ENCODE results near the gene NTM. TPM values are rescaled to one million over a fixed set of nuclear protein-coding genes. Genes with fewer than 3 reads are reported as not detected.

The NTM gene
- total and polyA plus RNA-seq, 2 of the 8 experiments (the other 6 are each of a cell fraction or from before 2014, with no cell fraction given), result 13.4 to 20.0 TPM

DNA sequence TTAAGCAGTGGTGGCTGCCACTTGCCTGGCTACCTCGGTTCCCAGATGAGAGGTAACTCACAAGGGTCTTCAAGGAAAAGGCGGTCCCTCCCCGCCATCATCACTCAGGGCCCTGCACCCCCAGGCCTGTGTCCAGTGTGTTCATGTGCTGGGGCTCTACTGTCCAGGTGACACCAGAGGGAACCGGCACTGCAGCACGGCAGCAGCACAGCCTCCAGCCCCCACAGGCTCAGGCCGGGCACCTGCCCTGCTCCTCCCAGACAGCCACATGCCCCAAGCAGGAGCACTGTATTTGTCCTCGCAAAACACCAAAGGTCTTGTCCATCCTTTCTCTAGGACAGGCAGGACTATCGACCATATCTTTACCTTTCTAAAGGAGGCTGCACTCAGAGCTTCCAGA, 982.1 kb downstream of the NTM start:
- Histone ChIP-seq H2BK20ac (ENCODE audit: low read length) (no peak overlapping the region), H2AK5ac (ENCODE audit: low read depth, low read length) (no peak overlapping the region), H3K23me2 (ENCODE audit: low read depth, low read length) (no peaks in the 10 kb centered on the region), H4K91ac (replicated peaks; ENCODE audit: insufficient read length, low read length) (no peak overlapping the region), H3K4me3 (ENCODE audit: extremely low read depth in 1 of 4, insufficient read depth in 2 of 4, low read depth in 3 of 4, low read length in 4 of 4) (no peak overlapping the region), H2BK5ac (ENCODE audit: low read depth, low read length) (no peak overlapping the region), H3K4me2 (ENCODE audit: insufficient read depth in 1 of 2, low read depth in 2 of 2, low read length in 2 of 2) (no peak overlapping the region), H4K8ac (ENCODE audit: extremely low read depth, insufficient read depth, low read length) (no peak overlapping the region), H3K27ac (ENCODE audit: low read depth, low read length) (no peak overlapping the region), H3K23ac (ENCODE audit: insufficient read length) (no peak overlapping the region), H3K14ac (ENCODE audit: insufficient read length) (no peak overlapping the region), H2BK120ac (replicated peaks; ENCODE audit: low read depth, low read length) (no peak overlapping the region), H2AFZ (ENCODE audit: low read length) (no peak overlapping the region), H3K36me3 (ENCODE audit: control insufficient read depth in 2 of 4, insufficient read depth in 4 of 4, low read length in 3 of 4) (no peaks in the 10 kb centered on the region), H2BK12ac (ENCODE audit: low read depth, low read length) (no peak overlapping the region), H3K27me3 (replicated peaks in 1 of 4; ENCODE audit: control insufficient read depth in 3 of 4, extremely low read depth in 1 of 4, insufficient read depth in 3 of 4, low read length in 3 of 4) (no peaks in the 10 kb centered on the region), H3K9me3 (ENCODE audit: insufficient read depth in 2 of 2, low read depth in 1 of 2, low read length in 1 of 2) (no peaks in the 10 kb centered on the region), H4K5ac (ENCODE audit: insufficient read length, low read depth, low read length) (no peak overlapping the region), H3K9ac (replicated peaks in 1 of 4; ENCODE audit: extremely low read depth in 1 of 4, low read depth in 3 of 4, low read length in 3 of 4) (no peak overlapping the region), H3K56ac (replicated peaks; ENCODE audit: insufficient read length, low read depth, low read length) (no peak overlapping the region), H2BK15ac (ENCODE audit: low read length) (no peak overlapping the region), H3K79me2 (ENCODE audit: control insufficient read depth in 1 of 2, insufficient read depth in 2 of 2, low read length in 2 of 2) (no peaks in the 10 kb centered on the region), H3K79me1 (ENCODE audit: low read depth, low read length) (no peaks in the 10 kb centered on the region), H4K20me1 (replicated peaks in 1 of 2; ENCODE audit: control insufficient read depth in 1 of 2, insufficient read depth in 2 of 2, low read length in 2 of 2) (no peaks in the 10 kb centered on the region), H3K4me1 (replicated peaks in 1 of 4; ENCODE audit: control insufficient read depth in 3 of 4, insufficient read depth in 4 of 4, low read length in 3 of 4) (peaks cover 0 to 2% (median under 1%) of the 10 kb centered on the region in 4 experiments; a peak in 4 of 7 replicates), H3K4ac (replicated peaks; ENCODE audit: insufficient read length, low read depth, low read length) (no peak overlapping the region), H3K18ac (ENCODE audit: extremely low read depth, low read length) (no peak overlapping the region)
- CTCF ChIA-PET (ENCODE audit: partially characterized antibody), result interaction anchor here (1.2 to 1.3 kb wide), 3 partner anchors 40 to 96 kb away, joined by 3 to 6 read pairs (median 5); no protein-coding TSS in a partner anchor
- DNase-seq (ENCODE audit: low read depth in 1 of 2, low spot score in 2 of 2) (no peak), FAIRE-seq (no peak)
- POLR2A ChIA-PET (ENCODE audit: partially characterized antibody), result no interaction called here
- WGBS, 2 experiments (ENCODE audit: extremely low coverage in 1 of 2, insufficient coverage in 1 of 2, insufficient read length in 1 of 2, insufficient replicate concordance in 2 of 2, low coverage in 1 of 2, low lambda C conversion rate in 2 of 2, missing lambda C conversion rate in 1 of 2), result 95% methylated on average over 8 of the region's 8 CpGs; no CpG with 5 or more reads in 1 of the 2 experiments
- TF ChIP-seq BACH1 (IDR thresholded peaks at IDR 0.05; ENCODE audit: low read length) (no peak), CHD1 (IDR thresholded peaks at IDR 0.05; ENCODE audit: low read depth, low read length) (no peak), RBBP5 (IDR thresholded peaks at IDR 0.05; ENCODE audit: borderline replicate concordance, low read depth, low read length) (no peak), SP1 (IDR thresholded peaks at IDR 0.05; ENCODE audit: low read depth, low read length) (no peak), TCF12 (IDR thresholded peaks at IDR 0.05; ENCODE audit: low read depth, low read length) (no peak), POLR2AphosphoS5 (IDR thresholded peaks at IDR 0.05; ENCODE audit: low read depth, low read length) (no peak), CHD2 (IDR thresholded peaks at IDR 0.05; ENCODE audit: low read length) (no peak), JUND (IDR thresholded peaks at IDR 0.05; ENCODE audit: low read length) (no peak), CREB1 (IDR thresholded peaks at IDR 0.05) (no peak), PHF8 (conservative IDR thresholded peaks at IDR 0.05; ENCODE audit: low read depth, low read length) (no peak), SIRT6 (IDR thresholded peaks at IDR 0.05; ENCODE audit: low read length) (no peak), RFX5 (IDR thresholded peaks at IDR 0.05; ENCODE audit: borderline replicate concordance, low read depth, low read length) (no peak)
- TF ChIP-seq, protein P1, sequence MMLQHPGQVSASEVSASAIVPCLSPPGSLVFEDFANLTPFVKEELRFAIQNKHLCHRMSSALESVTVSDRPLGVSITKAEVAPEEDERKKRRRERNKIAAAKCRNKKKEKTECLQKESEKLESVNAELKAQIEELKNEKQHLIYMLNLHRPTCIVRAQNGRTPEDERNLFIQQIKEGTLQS (IDR thresholded peaks at IDR 0.05; ENCODE audit: insufficient read depth, low read depth, low read length), result no peak
- TF ChIP-seq, protein P2, sequence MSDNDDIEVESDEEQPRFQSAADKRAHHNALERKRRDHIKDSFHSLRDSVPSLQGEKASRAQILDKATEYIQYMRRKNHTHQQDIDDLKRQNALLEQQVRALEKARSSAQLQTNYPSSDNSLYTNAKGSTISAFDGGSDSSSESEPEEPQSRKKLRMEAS (IDR thresholded peaks at IDR 0.05), result no peak
- TF ChIP-seq, protein P3, sequence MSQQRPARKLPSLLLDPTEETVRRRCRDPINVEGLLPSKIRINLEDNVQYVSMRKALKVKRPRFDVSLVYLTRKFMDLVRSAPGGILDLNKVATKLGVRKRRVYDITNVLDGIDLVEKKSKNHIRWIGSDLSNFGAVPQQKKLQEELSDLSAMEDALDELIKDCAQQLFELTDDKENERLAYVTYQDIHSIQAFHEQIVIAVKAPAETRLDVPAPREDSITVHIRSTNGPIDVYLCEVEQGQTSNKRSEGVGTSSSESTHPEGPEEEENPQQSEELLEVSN (IDR thresholded peaks at IDR 0.05), result no peak
